NT2/D1 (cell line): ENCODE results near the gene MTG1.

ENCODE experiments used
- SUZ12 ChIP-seq: IDR thresholded peaks from 2 replicates; pipeline ENCODE4 v1.6.1; 2011; ENCODE audit not compliant: insufficient read length, insufficient read depth; ENCODE audit errors: extremely low read depth
- YY1 ChIP-seq: IDR thresholded peaks from 2 replicates; pipeline ENCODE4 v1.6.1; 2011; ENCODE audit not compliant: insufficient read length, insufficient read depth

- TF ChIP-seq SUZ12 (no peak), YY1 (no peak)
Observed at GRCh38 chr10:133375357-133376115, 18.4 kb upstream of the MTG1 start.
